Ovary (tissue), 3 donors: ENCODE measurements around the gene COL4A5.

Experiments
- EP300 ChIP-seq: sonication (generic); formaldehyde crosslinking; IDR thresholded peaks from one replicate; pipeline ENCODE4 v1.6.1; 2017; ENCODE audit warnings: antibody characterized with exemption
- POLR2A ChIP-seq: fragments of 450-650 bp; IDR thresholded peaks from one replicate; pipeline ENCODE4 v1.6.1; 2017; ENCODE audit warnings: antibody characterized with exemption, mild to moderate bottlenecking, moderate library complexity
- TF ChIP-seq, protein P1 (sequence below), 3 donors: fragments of 450-650 bp in 2 of 3; fragments of 200-600 bp in 1 of 3; IDR thresholded peaks; one replicate each; pipeline versions ENCODE4 v1.5.1 to v1.8.0; 2016 to 2022; ENCODE audit warnings: antibody characterized with exemption in 3 of 3, mild to moderate bottlenecking in 1 of 3
- donor health status: DM: no; HTN: no; CAD: no.

DNA sequence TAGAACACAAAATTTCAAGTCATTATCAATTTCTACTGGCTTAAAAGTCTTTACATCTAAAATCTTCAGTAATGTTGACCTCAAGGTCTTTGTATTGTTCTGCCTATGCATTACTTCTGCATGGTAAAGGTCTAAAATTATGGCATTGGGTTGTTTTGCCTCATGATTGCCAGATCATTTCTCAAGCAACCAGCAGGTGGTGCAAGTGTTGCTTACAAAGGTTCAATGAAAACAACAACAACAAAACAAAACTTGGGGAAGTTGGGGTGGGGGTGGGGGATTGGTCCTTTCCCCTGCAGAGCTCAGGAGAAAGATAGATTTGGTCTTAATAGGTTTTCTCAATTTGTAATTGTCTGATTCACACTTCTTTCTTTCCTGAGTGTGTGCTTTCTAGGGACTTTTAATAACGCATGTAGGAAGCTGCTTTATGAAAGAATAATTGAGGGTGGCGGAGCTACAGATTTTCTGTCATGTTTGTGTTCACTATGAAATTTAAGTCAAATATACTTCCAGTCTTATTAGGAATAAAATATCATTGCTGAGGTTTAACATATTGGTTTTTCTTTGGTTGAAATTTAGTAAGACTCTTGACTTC lies 145.1 kb downstream of the COL4A5 start:
- TF ChIP-seq, protein P1, sequence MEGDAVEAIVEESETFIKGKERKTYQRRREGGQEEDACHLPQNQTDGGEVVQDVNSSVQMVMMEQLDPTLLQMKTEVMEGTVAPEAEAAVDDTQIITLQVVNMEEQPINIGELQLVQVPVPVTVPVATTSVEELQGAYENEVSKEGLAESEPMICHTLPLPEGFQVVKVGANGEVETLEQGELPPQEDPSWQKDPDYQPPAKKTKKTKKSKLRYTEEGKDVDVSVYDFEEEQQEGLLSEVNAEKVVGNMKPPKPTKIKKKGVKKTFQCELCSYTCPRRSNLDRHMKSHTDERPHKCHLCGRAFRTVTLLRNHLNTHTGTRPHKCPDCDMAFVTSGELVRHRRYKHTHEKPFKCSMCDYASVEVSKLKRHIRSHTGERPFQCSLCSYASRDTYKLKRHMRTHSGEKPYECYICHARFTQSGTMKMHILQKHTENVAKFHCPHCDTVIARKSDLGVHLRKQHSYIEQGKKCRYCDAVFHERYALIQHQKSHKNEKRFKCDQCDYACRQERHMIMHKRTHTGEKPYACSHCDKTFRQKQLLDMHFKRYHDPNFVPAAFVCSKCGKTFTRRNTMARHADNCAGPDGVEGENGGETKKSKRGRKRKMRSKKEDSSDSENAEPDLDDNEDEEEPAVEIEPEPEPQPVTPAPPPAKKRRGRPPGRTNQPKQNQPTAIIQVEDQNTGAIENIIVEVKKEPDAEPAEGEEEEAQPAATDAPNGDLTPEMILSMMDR (IDR thresholded peaks at IDR 0.05) = no peak
- TF ChIP-seq POLR2A (no peak), EP300 (no peak)
